ENCODE results near the gene CRAMP1.

Gene CRAMP1

DNA sequence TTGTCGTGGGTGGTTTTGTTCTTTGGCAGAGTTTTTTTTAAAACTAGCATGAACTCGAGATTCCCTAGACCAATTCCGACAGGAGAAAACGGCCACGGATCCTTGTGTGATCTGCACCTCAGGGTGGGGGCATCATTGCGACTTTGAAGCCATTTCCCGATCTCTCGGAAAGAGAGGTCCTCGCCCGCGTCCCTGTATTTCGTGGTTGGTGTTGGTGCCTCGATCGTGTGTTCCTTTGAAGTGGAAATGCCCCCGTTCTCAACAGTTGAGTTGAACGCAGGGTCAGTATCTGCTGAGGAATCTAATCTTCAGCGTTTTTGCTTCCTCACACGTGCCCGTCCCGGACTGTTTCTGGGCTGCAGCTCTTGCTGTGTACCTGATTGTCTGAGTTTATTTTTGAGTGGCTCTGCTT is 1.1 kb downstream of the CRAMP1 start:
- no peak for TF ChIP-seq ZNF274 (IDR thresholded peaks at IDR 0.05; ENCODE audit: low read depth, low read length)

DNA sequence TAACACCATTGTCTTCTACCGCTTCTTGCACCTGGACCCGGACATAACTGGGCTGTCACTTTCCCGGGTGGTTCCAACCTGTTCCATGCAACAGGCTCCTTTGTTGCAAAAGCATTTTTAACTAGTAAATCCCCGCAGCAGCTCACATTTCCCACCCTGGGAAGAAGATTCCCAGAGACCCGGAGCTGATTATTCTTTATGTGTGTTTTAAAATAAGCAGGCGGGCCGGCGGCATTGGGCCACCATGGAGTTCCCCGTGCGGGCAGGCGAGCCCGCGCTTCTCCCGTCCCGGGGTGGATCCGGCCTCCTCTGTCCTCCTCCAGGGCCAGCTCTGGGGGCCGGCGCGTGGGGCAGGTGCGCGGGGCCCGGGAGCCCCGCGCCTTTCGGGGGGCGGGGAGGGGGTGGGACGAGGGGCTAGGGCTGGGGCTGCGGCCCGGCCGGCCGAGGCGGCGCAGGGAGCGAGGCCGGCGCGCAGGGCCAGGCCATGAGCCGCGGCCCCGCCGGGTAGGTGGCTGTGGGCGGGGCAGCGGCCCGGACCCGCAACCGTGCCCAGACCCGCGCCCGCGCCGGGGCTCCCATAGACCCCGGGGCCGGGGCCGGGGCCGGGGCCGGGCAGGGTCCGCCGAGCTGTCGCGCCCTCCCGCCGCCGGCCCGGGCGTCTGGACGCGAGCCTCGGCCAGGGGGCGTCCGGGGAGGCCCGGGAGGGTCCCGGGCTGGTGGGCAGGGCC is 1.7 kb downstream of the CRAMP1 start:
- no peak for TF ChIP-seq ZNF274 (IDR thresholded peaks at IDR 0.05; ENCODE audit: low read depth, low read length)
- H3K4me3 ChIP-seq (ENCODE audit: low read length), result peak overlapping the region; percentile 94

More for the DNA sequence above, 1.1 kb downstream of the CRAMP1 start:
- peak overlapping the region; percentile 94 for H3K4me3 ChIP-seq (ENCODE audit: low read length)

DNA sequence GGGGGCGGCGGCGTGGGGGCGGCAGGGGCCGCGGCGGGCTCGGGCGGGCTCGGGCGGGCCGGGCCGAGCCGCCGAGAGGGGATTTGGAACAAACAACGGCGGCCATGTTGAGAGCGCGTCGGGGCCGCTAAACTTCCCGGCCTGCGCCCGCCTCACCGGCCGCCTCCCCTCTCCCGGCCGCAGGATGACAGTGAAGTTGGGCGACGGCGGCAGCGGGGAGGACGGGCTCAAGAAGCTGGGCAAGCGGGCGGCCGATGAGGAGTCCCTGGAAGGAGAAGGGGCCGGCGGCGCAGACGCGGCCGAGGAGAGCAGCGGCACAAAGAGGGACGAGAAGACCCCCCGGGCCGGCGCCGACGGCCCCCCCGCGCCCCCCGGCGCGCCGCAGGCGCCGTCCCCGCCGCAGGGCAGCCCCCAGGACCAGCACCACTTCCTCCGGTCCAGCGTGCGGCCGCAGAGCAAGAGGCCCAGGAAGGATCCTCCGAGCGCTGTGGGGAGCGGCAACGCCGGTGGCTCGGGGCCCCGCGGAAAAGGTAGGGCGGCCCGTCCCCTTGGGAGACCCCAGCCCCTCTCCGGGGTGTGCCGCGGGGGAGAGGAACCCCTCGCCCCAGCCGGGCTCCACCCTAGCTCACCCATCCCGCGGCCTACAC is 2.4 kb downstream of the CRAMP1 start:
- TF ChIP-seq ZNF274 (IDR thresholded peaks at IDR 0.05; ENCODE audit: low read depth, low read length), result no peak
- H3K4me3 ChIP-seq (ENCODE audit: low read length), result peak overlapping the region; percentile 94

DNA sequence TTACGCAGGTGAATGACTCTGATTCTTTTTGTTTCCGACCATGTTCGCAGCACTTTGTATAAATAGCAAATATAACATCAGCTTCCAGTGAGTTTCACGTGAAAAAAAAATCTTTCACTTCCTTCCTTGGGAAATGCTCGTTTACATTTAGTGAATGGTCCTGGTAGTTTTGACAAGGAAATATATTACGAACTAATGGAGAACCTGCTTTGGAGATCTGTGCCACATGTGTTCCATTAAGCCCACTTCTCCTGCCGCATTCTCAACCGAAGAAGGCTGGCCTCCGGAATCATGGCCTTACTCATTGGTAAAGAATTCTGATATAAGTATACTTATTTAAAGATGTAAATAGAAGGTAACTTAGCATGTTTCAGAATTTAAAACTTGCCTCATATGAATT is 3.6 kb downstream of the CRAMP1 start:
- TF ChIP-seq ZNF274 (IDR thresholded peaks at IDR 0.05; ENCODE audit: low read depth, low read length), result no peak
- no peak overlapping the region for H3K4me3 ChIP-seq (ENCODE audit: low read length)

DNA sequence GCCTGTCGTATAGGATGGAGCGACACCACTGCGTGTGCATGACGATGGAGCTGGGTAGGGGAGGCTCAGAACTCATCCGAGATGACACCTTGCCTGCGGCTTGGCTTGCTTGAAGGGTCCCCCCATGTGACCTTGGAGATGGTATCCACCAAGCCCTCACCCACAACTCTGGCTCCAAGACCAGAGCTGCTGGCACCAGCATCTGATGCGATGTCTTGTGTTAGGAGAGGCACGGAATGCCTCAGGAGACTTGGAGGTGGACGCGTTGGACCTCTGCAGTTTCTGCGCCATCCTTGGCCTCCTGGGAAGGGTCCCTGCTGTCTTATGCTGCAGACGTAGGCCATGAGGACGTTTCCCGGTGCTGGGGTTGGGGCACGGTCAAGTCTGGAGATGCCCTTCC is 7.8 kb downstream of the CRAMP1 start:
- no peak for TF ChIP-seq ZNF274 (IDR thresholded peaks at IDR 0.05; ENCODE audit: low read depth, low read length)
- H3K4me3 ChIP-seq (ENCODE audit: low read length), result no peak overlapping the region

DNA sequence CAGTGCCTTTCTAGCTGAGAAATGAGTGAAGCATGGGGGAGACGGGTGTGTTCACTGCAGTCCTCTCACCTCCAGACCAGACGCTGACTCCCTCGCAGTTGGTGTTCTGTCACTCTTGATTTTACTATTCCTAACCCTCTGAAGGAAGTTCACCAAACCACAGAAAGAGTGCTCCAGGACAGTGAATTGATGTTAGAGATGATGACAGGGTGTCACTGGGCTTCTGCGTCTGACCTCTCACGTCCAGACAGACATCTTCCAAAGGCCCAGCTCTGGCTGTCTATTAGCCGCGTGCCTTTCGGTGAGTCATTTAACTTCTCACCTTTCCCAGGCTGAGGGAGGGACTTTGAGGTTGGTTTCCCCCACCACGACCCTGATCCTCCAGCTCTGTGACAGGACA is 8.2 kb downstream of the CRAMP1 start:
- H3K4me3 ChIP-seq (ENCODE audit: low read length), result no peak overlapping the region

DNA sequence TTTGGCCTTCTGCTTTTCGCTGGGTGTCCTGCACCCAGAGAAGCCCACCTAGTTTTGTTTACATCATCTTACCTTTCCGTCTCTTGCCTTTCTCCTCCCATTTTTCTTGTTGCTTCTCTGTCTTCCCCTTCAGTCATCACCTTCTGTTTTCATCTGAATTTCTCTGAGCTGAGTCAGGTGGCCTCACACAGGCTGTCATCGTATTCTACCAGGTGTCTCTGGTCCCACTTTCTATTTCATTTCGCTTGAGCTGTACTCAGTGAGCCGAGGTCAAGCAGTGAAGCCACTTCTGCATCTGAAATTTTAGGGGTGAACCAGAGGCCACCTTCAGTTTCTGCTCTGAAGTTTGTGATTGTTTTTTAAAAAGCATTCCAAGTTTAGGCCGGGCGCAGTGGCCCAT is 9.7 kb downstream of the CRAMP1 start:
- no peak for TF ChIP-seq ZNF274 (IDR thresholded peaks at IDR 0.05; ENCODE audit: low read depth, low read length)
- H3K4me3 ChIP-seq (ENCODE audit: low read length), result no peak overlapping the region

More for the DNA sequence above, 8.2 kb downstream of the CRAMP1 start:
- no peak for TF ChIP-seq ZNF274 (IDR thresholded peaks at IDR 0.05; ENCODE audit: low read depth, low read length)

DNA sequence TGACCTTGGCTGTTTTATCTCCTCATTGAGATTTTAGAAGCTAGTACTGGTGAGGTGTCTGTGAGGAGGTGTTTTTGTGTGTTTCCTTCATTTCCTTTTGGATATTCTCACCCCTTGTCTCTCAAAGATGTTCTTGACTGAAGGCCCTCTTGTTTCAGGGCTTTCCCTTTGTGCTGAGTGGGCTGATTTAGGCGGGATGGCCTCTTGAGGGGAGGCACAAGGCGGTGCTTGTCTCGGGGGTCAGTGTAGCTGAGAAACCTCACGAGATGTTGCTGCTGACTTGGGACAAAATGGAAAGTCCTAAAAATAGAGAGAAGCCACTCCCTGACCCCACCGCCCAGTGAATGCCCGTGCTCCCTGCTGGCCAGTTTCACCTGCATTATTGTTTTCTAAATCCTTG is 14.2 kb downstream of the CRAMP1 start:
- no peak overlapping the region for H3K4me3 ChIP-seq (ENCODE audit: low read length)
- TF ChIP-seq ZNF274 (IDR thresholded peaks at IDR 0.05; ENCODE audit: low read depth, low read length), result no peak

DNA sequence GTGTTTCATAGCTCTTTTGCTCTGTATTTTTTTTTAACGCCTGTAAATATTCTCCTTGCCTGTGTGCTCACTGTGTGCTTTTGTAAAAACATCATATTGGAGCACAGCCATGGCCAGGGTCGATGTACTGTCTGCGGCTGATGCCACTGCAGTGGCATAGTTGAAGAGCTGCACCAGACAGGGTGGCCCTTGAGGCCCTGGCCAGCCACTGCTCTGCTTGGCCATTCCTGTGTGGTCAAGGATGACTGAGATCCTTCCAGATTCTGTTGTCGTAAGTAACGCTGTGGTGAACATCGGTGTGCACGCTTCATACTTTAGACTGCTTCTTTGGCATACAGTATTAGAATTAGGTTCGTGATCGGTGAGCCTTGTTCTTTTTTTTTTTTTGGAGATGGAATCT is 14.6 kb downstream of the CRAMP1 start:
- no peak for TF ChIP-seq ZNF274 (IDR thresholded peaks at IDR 0.05; ENCODE audit: low read depth, low read length)
- H3K4me3 ChIP-seq (ENCODE audit: low read length), result no peak overlapping the region

DNA sequence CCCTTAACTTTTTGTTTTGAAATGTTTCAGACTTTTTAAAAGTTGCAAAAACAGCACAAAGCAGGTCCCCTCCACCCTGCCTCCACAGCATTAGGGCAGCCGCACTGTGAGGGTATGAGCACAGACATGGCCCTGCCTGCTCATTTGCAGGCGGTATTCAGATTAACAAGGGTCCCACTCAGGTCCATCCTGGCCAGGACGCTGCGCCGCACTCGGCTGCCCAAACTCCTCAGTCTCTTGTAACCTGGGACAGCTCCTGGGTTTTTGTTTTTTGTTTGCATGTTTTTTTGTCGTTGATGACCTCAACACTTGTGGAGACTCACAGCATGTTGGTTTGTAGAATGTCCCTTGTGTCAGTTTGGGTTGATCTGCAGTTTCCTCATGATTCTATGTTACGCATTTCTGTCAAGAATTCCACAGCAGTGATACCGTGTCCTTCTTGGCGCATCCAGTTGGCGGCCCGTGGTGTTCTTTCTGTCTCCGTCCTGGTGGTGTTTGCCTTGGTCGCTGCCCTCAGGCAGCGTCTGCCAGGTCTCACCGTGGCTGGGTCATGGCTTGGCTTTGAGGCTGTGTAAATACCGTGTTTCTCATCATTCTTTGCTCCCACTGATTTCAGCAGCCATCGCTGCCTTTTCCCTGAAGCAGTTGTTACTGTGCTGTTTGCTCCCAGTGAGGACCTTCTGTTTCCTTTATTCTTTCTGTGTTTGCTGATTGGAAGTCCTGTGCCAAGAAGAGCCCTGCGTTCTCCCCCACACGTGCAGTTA is 18.5 kb downstream of the CRAMP1 start:
- no peak for TF ChIP-seq ZNF274 (IDR thresholded peaks at IDR 0.05; ENCODE audit: low read depth, low read length)
- no peak overlapping the region for H3K4me3 ChIP-seq (ENCODE audit: low read length)

DNA sequence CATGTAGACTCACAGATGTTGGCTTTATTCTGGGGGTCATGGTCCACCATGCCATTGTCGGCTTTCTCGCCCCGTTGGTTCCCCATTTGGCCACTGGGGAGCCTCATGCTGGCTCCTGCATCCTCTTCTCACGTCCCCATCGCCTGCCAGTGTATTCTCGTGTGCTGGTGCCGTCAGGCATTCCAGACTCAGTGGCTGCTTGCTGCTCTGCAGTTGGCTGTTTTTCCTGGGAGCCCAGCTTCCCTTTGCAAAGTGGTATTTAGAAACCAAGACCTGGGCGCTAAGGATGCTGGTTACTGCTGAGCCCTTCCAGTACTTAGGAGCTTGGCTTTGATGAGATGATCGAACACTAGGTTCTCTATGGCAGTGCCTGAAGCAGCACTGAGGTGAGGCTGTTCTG is 19.1 kb downstream of the CRAMP1 start:
- TF ChIP-seq ZNF274 (IDR thresholded peaks at IDR 0.05; ENCODE audit: low read depth, low read length), result no peak
- no peak overlapping the region for H3K4me3 ChIP-seq (ENCODE audit: low read length)

DNA sequence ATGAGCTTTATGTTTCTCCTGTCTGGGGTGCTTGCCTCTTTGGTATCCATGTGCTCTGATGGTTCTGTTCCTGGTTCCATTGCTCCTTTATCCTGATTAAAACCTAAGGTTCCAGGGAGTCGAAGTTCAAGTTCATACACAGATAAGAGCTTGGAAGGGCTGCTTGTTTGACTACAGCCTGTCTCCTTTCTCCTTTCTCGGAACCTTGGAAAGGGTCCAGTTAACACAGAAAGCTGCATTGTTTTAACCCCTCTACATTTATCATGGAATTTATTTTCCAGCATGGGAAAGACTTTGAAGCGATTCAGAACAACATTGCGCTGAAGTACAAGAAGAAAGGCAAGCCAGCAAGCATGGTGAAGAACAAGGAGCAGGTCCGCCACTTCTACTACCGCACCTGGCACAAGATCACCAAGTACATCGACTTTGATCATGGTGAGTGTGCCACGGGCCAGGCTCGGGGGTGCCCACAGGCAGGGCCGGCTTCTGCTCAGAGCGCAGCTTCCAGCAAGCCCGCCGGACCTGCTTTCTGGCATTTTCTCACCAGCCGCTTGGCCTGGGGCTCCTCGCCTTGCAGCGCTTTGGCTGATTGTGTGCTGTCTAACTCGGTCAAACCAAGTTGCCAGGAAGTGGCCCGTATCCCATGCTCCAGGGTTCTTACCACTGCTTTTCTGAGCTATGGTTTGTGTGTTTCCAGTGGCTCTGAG is 19.9 kb downstream of the CRAMP1 start:
- no peak for TF ChIP-seq ZNF274 (IDR thresholded peaks at IDR 0.05; ENCODE audit: low read depth, low read length)
- H3K4me3 ChIP-seq (ENCODE audit: low read length), result no peak overlapping the region

DNA sequence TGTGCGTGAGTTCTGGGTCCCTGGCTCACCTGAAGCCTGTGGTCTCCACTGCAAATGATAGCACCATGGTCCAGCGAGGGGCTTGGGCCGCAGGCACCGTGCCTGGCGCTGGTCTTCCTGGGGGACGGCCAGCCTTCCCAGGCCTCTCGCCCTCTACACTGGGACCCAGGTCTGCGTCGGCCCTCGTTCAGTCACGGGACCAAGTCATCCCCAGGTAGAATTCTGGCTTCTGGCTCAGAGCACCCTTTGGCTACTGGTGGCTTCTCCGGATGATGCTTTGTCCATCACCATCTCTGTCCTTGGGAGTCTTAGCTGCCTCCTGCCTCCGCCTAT is 20.4 kb downstream of the CRAMP1 start:
- TF ChIP-seq ZNF274 (IDR thresholded peaks at IDR 0.05; ENCODE audit: low read depth, low read length), result no peak
- no peak overlapping the region for H3K4me3 ChIP-seq (ENCODE audit: low read length)

DNA sequence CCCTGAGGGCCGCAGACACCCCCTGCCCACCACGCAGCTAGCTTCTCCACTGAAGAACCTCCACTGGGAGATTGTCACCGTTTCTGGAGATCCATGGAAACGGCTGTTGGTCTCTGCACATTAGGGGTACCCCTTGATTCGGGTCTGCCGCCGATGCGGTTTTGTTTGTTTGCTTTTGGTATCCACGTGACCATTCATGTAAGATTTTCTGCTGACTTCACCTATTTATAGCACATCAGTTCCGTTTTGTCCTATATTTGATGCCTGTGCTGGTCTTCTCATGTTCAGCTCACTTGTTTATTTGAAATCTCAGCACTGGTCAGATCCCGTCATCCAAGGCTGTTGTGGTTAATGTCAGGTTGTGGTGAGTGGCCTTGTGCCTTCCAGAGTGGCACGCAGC is 21.1 kb downstream of the CRAMP1 start:
- no peak for TF ChIP-seq ZNF274 (IDR thresholded peaks at IDR 0.05; ENCODE audit: low read depth, low read length)

More for the DNA sequence above, 21.1 kb downstream of the CRAMP1 start:
- no peak overlapping the region for H3K4me3 ChIP-seq (ENCODE audit: low read length)
